Kidney (tissue), 14 donors: Measurements from ENCODE around the gene PEAK1. TPM values are rescaled to one million over a fixed set of nuclear protein-coding genes. Genes with fewer than 3 reads are reported as not detected.

Source experiments
- DNase-seq, 5 donors: peaks; one replicate each; pipeline ENCODE4 v3.0.0-alpha.2; 2013 to 2020
- FAIRE-seq: peaks from 2 replicates; lab custom pipeline; 2012; peaks lifted over from hg19 to GRCh38; lab: Jason Lieb, UNC
- H3K27ac ChIP-seq, 2 donors: one replicate each; pipeline ENCODE4 v1.7.0; 2013; ENCODE audit warnings: low read depth in 2 of 2, low read length in 2 of 2, inconsistent platforms in 1 of 2
- H3K27me3 ChIP-seq: one replicate; pipeline ENCODE4 v1.7.1; 2013; ENCODE audit warnings: low read length, inconsistent platforms; ENCODE audit not compliant: control insufficient read depth, insufficient read depth
- H3K36me3 ChIP-seq, 3 donors: one replicate each; pipeline versions ENCODE4 v1.7.0 to v1.7.1; 2013; ENCODE audit warnings: low read length in 3 of 3, control low read depth in 1 of 3, inconsistent platforms in 1 of 3; ENCODE audit not compliant: insufficient read depth in 3 of 3, control insufficient read depth in 2 of 3
- H3K4me1 ChIP-seq, 3 donors: one replicate each; pipeline versions ENCODE4 v1.7.0 to v1.7.1; 2013; ENCODE audit warnings: low read length in 3 of 3, inconsistent platforms in 1 of 3, low read depth in 1 of 3; ENCODE audit not compliant: control insufficient read depth in 2 of 3, insufficient read depth in 2 of 3
- H3K4me3 ChIP-seq, 3 donors: one replicate each; pipeline versions ENCODE4 v1.7.0 to v1.8.1; 2013; ENCODE audit warnings: low read length in 3 of 3, control low read depth in 1 of 3, inconsistent platforms in 1 of 3
- H3K9ac ChIP-seq, 3 donors: one replicate each; pipeline versions ENCODE4 v1.7.0 to v1.7.1; 2013; ENCODE audit warnings: low read length in 3 of 3, control low read depth in 1 of 3, inconsistent platforms in 1 of 3
- H3K9me3 ChIP-seq, 3 donors: one replicate each; pipeline versions ENCODE4 v1.7.0 to v1.7.1; 2013; ENCODE audit warnings: low read length in 3 of 3, control low read depth in 1 of 3, inconsistent platforms in 1 of 3; ENCODE audit not compliant: control insufficient read depth in 2 of 3, insufficient read depth in 1 of 3
- intact Hi-C: fragments of 100-400 bp; cut with DNase I; formaldehyde crosslinking; loops from one replicate; pipeline ENCODE4 v1.11.1; 2022
- polyA plus RNA-seq: library from polyadenylated mRNA; stranded (reverse); fragments of 350-450 nt; fragmentation: Illumina TruSeq; extraction: RNeasy Lipid Tissue Mini Kit (QIAGEN cat#74804); gene quantifications from one replicate; pipeline ENCODE4 v1.2.3, GENCODE V29; 2014; ENCODE audit warnings: low read depth, low replicate concordance; ENCODE audit not compliant: insufficient read depth
- total RNA-seq: library from RNA; stranded (reverse); fragmentation: NEBNext Ultra II Directional; extraction: Animal tissue kit (Norgen Biotek cat#: 25700); gene quantifications from one replicate; pipeline ENCODE4 v1.2.1, GENCODE V29; 2021
- TF ChIP-seq, protein P1 (sequence below): IDR thresholded peaks from 3 replicates; pipeline ENCODE4 v1.5.1; 2012; ENCODE audit warnings: mild to moderate bottlenecking, moderate library complexity, borderline replicate concordance; ENCODE audit not compliant: insufficient read depth; ENCODE audit errors: extremely low read depth
- donor health status: control.
- donor health status: control.
- donor health status: control.
- donor health status: control.
- donor health status: control.
- donor health status: DM: yes; HTN: yes; CAD: no.
- donor health status: Normal renal cell carcinoma (clear cell type).

PEAK1 gene
- total and polyA plus RNA-seq, 2 donors from 2014 or later, result 2.9 to 50.3 TPM

DNA sequence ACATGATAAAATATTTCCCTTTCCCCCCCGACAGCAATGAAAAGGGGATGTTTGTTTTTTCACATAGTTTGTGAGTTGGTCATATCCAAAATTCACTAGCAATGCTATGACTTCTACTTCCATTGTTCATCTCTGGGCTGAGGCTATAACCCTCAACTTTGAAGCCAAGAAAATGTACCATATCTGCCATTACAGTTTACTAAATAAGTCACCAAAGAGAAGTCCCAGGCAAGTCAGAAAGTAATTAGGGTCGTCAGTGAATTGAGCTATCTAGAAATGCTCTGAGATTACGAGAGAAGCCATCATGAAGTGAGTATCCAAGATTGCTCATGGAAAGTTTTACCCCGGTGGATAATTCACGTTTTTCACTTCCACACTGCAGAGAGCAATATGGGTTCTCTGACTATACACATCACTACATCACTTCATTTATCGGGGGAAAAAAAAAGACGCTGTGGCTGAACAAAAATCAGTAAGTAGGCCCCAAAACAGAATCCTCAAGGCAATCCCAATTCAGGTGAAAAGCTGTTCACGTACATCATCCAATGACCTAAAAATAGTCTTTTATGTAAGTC, 1.4 kb downstream of the PEAK1 start:
- no peak for FAIRE-seq
- Histone ChIP-seq H3K4me1 (no peaks in the 10 kb centered on the region), H3K4me3 (peak overlapping the region; percentile 54 to 86 (median 83)), H3K9ac (peak overlapping the region; percentile 39 to 76 (median 72)), H3K9me3 (no peaks in the 10 kb centered on the region), H3K27me3 (no peaks in the 10 kb centered on the region), H3K27ac (no peak overlapping the region), H3K36me3 (no peaks in the 10 kb centered on the region)
- peak in 1 of 5 donors; percentile 11 for DNase-seq
- intact Hi-C loops, result no loop called here
- TF ChIP-seq, protein P1, sequence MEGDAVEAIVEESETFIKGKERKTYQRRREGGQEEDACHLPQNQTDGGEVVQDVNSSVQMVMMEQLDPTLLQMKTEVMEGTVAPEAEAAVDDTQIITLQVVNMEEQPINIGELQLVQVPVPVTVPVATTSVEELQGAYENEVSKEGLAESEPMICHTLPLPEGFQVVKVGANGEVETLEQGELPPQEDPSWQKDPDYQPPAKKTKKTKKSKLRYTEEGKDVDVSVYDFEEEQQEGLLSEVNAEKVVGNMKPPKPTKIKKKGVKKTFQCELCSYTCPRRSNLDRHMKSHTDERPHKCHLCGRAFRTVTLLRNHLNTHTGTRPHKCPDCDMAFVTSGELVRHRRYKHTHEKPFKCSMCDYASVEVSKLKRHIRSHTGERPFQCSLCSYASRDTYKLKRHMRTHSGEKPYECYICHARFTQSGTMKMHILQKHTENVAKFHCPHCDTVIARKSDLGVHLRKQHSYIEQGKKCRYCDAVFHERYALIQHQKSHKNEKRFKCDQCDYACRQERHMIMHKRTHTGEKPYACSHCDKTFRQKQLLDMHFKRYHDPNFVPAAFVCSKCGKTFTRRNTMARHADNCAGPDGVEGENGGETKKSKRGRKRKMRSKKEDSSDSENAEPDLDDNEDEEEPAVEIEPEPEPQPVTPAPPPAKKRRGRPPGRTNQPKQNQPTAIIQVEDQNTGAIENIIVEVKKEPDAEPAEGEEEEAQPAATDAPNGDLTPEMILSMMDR, result no peak

DNA sequence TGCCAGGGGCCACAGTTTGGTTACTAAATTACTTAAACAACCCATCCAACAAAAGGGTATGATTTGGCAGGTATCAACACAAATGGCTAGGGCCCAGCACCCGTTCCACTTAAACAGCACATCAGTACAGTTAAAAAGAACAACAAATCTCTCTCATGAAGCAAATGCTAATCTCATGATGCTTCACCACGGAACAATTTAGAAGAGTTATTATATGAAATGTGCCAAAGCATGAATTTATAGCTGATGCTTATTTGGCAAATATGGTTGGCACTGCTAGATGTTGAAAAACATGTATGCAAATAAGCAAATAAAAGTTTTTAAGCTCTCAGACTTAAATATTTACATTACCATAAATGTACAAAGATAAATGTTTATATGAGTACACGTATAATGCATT, 2.3 kb downstream of the PEAK1 start:
- H3K9me3 ChIP-seq, result no peaks in the 10 kb centered on the region
- H3K4me3 ChIP-seq, result no peak overlapping the region
- TF ChIP-seq, protein P1, result no peak
- DNase-seq (no peak), FAIRE-seq (no peak)
- H3K27ac ChIP-seq, result no peak overlapping the region
- no peak overlapping the region for H3K9ac ChIP-seq
- H3K36me3 ChIP-seq, result no peaks in the 10 kb centered on the region
- no peaks in the 10 kb centered on the region for H3K27me3 ChIP-seq
- H3K4me1 ChIP-seq, result no peaks in the 10 kb centered on the region
- intact Hi-C loops, result no loop called here

DNA sequence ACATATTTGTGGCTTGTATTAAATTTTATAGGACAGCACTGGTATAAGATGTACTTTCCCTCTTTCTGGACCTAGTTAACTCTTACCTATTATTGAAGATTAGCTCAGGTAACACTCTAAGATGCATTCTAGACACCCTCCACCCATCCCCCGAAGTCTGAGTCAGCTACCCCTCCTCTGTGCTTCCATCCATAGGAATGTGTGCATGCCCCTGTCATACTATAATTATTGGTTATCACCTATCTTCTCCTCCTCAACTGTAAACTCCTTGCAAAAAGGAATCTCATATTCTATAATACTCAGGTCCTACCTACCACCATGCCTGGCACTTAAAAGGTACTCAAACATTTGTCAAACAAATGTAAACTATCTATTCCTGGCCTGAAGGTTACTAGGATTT, 3.0 kb downstream of the PEAK1 start:
- H3K9ac ChIP-seq, result no peak overlapping the region
- intact Hi-C loops, result no loop called here
- H3K4me1 ChIP-seq, result no peaks in the 10 kb centered on the region
- no peaks in the 10 kb centered on the region for H3K27me3 ChIP-seq
- FAIRE-seq (no peak), DNase-seq (no peak)
- H3K4me3 ChIP-seq, result no peak overlapping the region
- H3K27ac ChIP-seq, result no peak overlapping the region
- no peaks in the 10 kb centered on the region for H3K36me3 ChIP-seq
- TF ChIP-seq, protein P1, result no peak
- no peaks in the 10 kb centered on the region for H3K9me3 ChIP-seq

DNA sequence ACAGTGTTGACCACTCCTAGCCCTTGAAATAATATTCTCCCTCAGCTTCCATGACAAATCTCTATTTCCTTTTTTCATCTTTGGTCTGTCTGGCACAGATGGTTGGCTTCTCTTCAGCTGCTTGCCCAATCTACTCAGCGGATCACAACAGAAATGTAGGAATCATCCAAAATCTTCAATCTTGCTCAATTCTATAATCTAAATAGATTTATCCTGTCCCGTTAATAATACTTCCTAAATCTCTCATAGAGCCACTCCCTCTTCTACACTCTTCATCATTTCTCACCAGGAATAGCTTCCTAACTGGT, 3.8 kb downstream of the PEAK1 start:
- Histone ChIP-seq H3K27ac (no peak overlapping the region), H3K27me3 (no peaks in the 10 kb centered on the region), H3K36me3 (no peaks in the 10 kb centered on the region), H3K9ac (no peak overlapping the region), H3K9me3 (no peaks in the 10 kb centered on the region), H3K4me3 (no peak overlapping the region), H3K4me1 (no peaks in the 10 kb centered on the region)
- TF ChIP-seq, protein P1, result no peak
- FAIRE-seq, result no peak
- no peak for DNase-seq
- intact Hi-C loops, result no loop called here
